Liver (tissue), 3 donors: Measurements from ENCODE around the gene PARP2.

Experiments
- EGR1 ChIP-seq, 2 donors: IDR thresholded peaks; 2 replicates each; pipeline ENCODE4 v1.6.1; 2016 to 2018; ENCODE audit warnings: antibody characterized with exemption in 2 of 2, low read depth in 2 of 2
- NR2F2 ChIP-seq: IDR thresholded peaks from 2 replicates; pipeline ENCODE4 v1.6.1; 2016; ENCODE audit warnings: antibody characterized with exemption
- RAD21 ChIP-seq, 2 donors: IDR thresholded peaks; 2 replicates each; pipeline ENCODE4 v1.6.1; 2016; ENCODE audit warnings: antibody characterized with exemption in 2 of 2, mild to moderate bottlenecking in 2 of 2
- YY1 ChIP-seq: IDR thresholded peaks from 2 replicates; pipeline ENCODE4 v1.6.1; 2016; ENCODE audit warnings: antibody characterized with exemption, mild to moderate bottlenecking
- TF ChIP-seq, protein P1 (sequence below): fragments of 150-350 bp; IDR thresholded peaks from 2 replicates; pipeline ENCODE4 v1.5.1; 2017; ENCODE audit warnings: improper control_type of control experiment, low read depth, low read length; ENCODE audit not compliant: missing input control
- TF ChIP-seq, protein P2 (sequence below): IDR thresholded peaks from 2 replicates; pipeline ENCODE4 v1.6.1; 2016; ENCODE audit warnings: antibody characterized with exemption, mild to moderate bottlenecking
- donor health status: healthy.
- donor health status: healthy.

DNA sequence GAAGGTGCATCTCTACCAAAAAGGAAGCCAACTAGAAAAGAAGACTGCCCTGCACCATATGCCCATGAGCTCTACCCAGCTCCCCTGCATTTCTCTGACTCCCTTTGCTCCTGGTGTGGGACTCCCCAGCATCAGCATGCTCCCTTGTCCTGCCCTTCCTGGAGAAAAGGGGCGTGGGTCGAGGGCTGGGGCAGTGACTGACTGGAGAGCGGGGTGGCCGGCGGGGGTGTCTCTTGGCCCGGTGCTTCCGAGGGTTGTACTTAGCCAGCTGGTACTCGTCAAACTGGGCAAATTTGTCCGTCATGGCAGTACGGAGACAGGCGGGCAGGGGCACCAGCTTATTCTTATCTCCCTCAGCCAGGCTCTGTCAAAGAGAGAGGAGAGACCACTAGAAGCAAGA lies 60.1 kb downstream of the PARP2 start:
- TF ChIP-seq, protein P1, sequence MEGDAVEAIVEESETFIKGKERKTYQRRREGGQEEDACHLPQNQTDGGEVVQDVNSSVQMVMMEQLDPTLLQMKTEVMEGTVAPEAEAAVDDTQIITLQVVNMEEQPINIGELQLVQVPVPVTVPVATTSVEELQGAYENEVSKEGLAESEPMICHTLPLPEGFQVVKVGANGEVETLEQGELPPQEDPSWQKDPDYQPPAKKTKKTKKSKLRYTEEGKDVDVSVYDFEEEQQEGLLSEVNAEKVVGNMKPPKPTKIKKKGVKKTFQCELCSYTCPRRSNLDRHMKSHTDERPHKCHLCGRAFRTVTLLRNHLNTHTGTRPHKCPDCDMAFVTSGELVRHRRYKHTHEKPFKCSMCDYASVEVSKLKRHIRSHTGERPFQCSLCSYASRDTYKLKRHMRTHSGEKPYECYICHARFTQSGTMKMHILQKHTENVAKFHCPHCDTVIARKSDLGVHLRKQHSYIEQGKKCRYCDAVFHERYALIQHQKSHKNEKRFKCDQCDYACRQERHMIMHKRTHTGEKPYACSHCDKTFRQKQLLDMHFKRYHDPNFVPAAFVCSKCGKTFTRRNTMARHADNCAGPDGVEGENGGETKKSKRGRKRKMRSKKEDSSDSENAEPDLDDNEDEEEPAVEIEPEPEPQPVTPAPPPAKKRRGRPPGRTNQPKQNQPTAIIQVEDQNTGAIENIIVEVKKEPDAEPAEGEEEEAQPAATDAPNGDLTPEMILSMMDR = no peak
- TF ChIP-seq, protein P2, sequence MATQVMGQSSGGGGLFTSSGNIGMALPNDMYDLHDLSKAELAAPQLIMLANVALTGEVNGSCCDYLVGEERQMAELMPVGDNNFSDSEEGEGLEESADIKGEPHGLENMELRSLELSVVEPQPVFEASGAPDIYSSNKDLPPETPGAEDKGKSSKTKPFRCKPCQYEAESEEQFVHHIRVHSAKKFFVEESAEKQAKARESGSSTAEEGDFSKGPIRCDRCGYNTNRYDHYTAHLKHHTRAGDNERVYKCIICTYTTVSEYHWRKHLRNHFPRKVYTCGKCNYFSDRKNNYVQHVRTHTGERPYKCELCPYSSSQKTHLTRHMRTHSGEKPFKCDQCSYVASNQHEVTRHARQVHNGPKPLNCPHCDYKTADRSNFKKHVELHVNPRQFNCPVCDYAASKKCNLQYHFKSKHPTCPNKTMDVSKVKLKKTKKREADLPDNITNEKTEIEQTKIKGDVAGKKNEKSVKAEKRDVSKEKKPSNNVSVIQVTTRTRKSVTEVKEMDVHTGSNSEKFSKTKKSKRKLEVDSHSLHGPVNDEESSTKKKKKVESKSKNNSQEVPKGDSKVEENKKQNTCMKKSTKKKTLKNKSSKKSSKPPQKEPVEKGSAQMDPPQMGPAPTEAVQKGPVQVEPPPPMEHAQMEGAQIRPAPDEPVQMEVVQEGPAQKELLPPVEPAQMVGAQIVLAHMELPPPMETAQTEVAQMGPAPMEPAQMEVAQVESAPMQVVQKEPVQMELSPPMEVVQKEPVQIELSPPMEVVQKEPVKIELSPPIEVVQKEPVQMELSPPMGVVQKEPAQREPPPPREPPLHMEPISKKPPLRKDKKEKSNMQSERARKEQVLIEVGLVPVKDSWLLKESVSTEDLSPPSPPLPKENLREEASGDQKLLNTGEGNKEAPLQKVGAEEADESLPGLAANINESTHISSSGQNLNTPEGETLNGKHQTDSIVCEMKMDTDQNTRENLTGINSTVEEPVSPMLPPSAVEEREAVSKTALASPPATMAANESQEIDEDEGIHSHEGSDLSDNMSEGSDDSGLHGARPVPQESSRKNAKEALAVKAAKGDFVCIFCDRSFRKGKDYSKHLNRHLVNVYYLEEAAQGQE = no peak
- TF ChIP-seq NR2F2 = no peak
- no peak for TF ChIP-seq EGR1 (IDR thresholded peaks at IDR 0.05; ENCODE audit: low read depth in 2 of 2)
- TF ChIP-seq RAD21 (IDR thresholded peaks at IDR 0.05) = no peak
- no peak for TF ChIP-seq YY1
